SK-N-SH (cell line): ENCODE measurements around the gene SPOCK1. TPM values are rescaled to one million over a fixed set of nuclear protein-coding genes. Genes with fewer than 3 reads are reported as not detected.

ENCODE experiments used
- CTCF ChIA-PET: fragments of 300-600, 350-600 bp; formaldehyde crosslinking; extraction: SDS; loops from one replicate; lab custom pipeline; 2021; lab: Yijun Ruan, JAX
- POLR2A ChIA-PET: fragments of 350-600 bp; sonication (Branson Sonifier 250); formaldehyde crosslinking; extraction: SDS; loops from one replicate; lab custom pipeline; 2020; ENCODE audit warnings: antibody characterized with exemption, inconsistent platforms; lab: Yijun Ruan, JAX
- DNase-seq: peaks from one replicate; pipeline ENCODE4 v3.0.0; 2012
- H2AFZ ChIP-seq: fragments of 200-600 bp; sonication (generic); 2 replicates; pipeline ENCODE4 v1.8.1; 2016; ENCODE audit warnings: antibody characterized with exemption, mild to moderate bottlenecking, low read depth
- H3F3A ChIP-seq: fragments of 200-600 bp; sonication (generic); replicated peaks from 2 replicates; pipeline ENCODE3; 2016; ENCODE audit warnings: antibody characterized with exemption, mild to moderate bottlenecking; ENCODE audit not compliant: insufficient read depth
- H3K27ac ChIP-seq, 2 experiments: fragments of 200-500 bp in 1 of 2; fragments of 200-600 bp in 1 of 2; sonication (Bioruptor generic) in 1 of 2; sonication (generic), shearing (Covaris generic) in 1 of 2; 2 replicates each; pipeline versions ENCODE4 v1.5.1 to v1.6.1; 2014 to 2016; ENCODE audit warnings: low read depth in 2 of 2, inconsistent platforms in 1 of 2, low read length in 1 of 2, mild to moderate bottlenecking in 1 of 2, mixed read lengths in 1 of 2
- H3K27me3 ChIP-seq: fragments of 200-600 bp; sonication (generic), shearing (Covaris generic); 2 replicates; pipeline ENCODE4 v1.6.1; 2016; ENCODE audit warnings: mixed run types; ENCODE audit not compliant: insufficient read depth
- H3K36me3 ChIP-seq, 2 experiments: fragments of 200-500 bp in 1 of 2; fragments of 200-600 bp in 1 of 2; sonication (Bioruptor generic) in 1 of 2; sonication (generic) in 1 of 2; replicated peaks in 1 of 2; 2 replicates each; pipeline versions ENCODE3 to v1.5.1; 2014 to 2016; ENCODE audit warnings: low read length in 1 of 2, mild to moderate bottlenecking in 1 of 2; ENCODE audit not compliant: insufficient read depth in 2 of 2, control insufficient read depth in 1 of 2
- H3K4me1 ChIP-seq, 2 experiments: fragments of 200-500 bp in 1 of 2; fragments of 200-600 bp in 1 of 2; sonication (Bioruptor generic) in 1 of 2; sonication (generic), shearing (Covaris generic) in 1 of 2; 2 replicates each; pipeline versions ENCODE4 v1.5.1 to v1.6.1; 2014 to 2016; ENCODE audit warnings: low read depth in 1 of 2, low read length in 1 of 2, mixed run types in 1 of 2; ENCODE audit not compliant: insufficient read depth in 2 of 2, control insufficient read depth in 1 of 2
- H3K4me2 ChIP-seq: fragments of 200-600 bp; sonication (generic), shearing (Covaris generic); 2 replicates; pipeline ENCODE4 v1.6.1; 2017; ENCODE audit warnings: mixed run types
- H3K4me3 ChIP-seq, 2 experiments: fragments of 200-500 bp in 1 of 2; fragments of 200-600 bp in 1 of 2; sonication (Bioruptor generic) in 1 of 2; sonication (generic), shearing (Covaris generic) in 1 of 2; 2 replicates each; pipeline versions ENCODE4 v1.5.1 to v1.8.1; 2014 to 2016; ENCODE audit warnings: low read depth in 2 of 2, inconsistent platforms in 1 of 2, low read length in 1 of 2, mild to moderate bottlenecking in 1 of 2, mixed read lengths in 1 of 2, moderate library complexity in 1 of 2
- H3K79me2 ChIP-seq: fragments of 200-600 bp; sonication (generic); 2 replicates; pipeline ENCODE4 v1.8.1; 2017; ENCODE audit warnings: mild to moderate bottlenecking; ENCODE audit not compliant: insufficient read depth
- H3K9ac ChIP-seq: fragments of 200-600 bp; sonication (generic); 2 replicates; pipeline ENCODE4 v1.6.1; 2017; ENCODE audit warnings: mixed run types
- H3K9me2 ChIP-seq: fragments of 200-600 bp; sonication (generic); 2 replicates; pipeline ENCODE4 v1.6.1; 2017; ENCODE audit warnings: mixed run types
- H3K9me3 ChIP-seq: fragments of 200-600 bp; sonication (generic); 2 replicates; pipeline ENCODE4 v1.6.1; 2017; ENCODE audit warnings: mixed run types, mild to moderate bottlenecking, moderate library complexity
- H4K20me1 ChIP-seq: fragments of 200-600 bp; sonication (generic); 2 replicates; pipeline ENCODE4 v1.6.1; 2017; ENCODE audit warnings: mild to moderate bottlenecking, mixed run types; ENCODE audit not compliant: insufficient read depth
- CTCF ChIP-seq: fragments of 200-600 bp; sonication (generic); IDR thresholded peaks from 2 replicates; pipeline ENCODE4 v1.6.1; 2017; ENCODE audit warnings: antibody characterized with exemption, mild to moderate bottlenecking, moderate library complexity
- ELF1 ChIP-seq: IDR thresholded peaks from 2 replicates; pipeline ENCODE4 v1.4.0; 2012
- FOSL2 ChIP-seq: IDR thresholded peaks from 2 replicates; pipeline ENCODE4 v1.4.0; 2012; ENCODE audit warnings: low read depth, mild to moderate bottlenecking, moderate library complexity, borderline replicate concordance
- GABPA ChIP-seq: IDR thresholded peaks from 2 replicates; pipeline ENCODE4 v1.4.0; 2012; ENCODE audit warnings: low read depth, mild to moderate bottlenecking
- GATA2 ChIP-seq: sonication (generic); formaldehyde crosslinking; IDR thresholded peaks from 2 replicates; pipeline ENCODE4 v1.5.0; 2020; ENCODE audit warnings: mild to moderate bottlenecking, missing genetic modification reagents
- MEF2A ChIP-seq: IDR thresholded peaks from 2 replicates; pipeline ENCODE4 v1.4.0; 2012; ENCODE audit warnings: low read depth, borderline replicate concordance
- MXI1 ChIP-seq: IDR thresholded peaks from 2 replicates; pipeline ENCODE4 v1.6.1; 2012; ENCODE audit warnings: mild to moderate bottlenecking, low read depth, low read length, improper control_type of control experiment
- NFIC ChIP-seq: IDR thresholded peaks from 2 replicates; pipeline ENCODE4 v1.4.0; 2012; ENCODE audit warnings: borderline replicate concordance
- NRF1 ChIP-seq: IDR thresholded peaks from 2 replicates; pipeline ENCODE4 v1.6.1; 2012; ENCODE audit warnings: low read depth, mild to moderate bottlenecking, low read length
- POLR2AphosphoS5 ChIP-seq: IDR thresholded peaks from 2 replicates; pipeline ENCODE4 v1.6.1; 2012; ENCODE audit warnings: low read depth, low read length
- RAD21 ChIP-seq: IDR thresholded peaks from 2 replicates; pipeline ENCODE4 v1.6.1; 2012; ENCODE audit warnings: mild to moderate bottlenecking, low read length
- RCOR1 ChIP-seq: fragments of 150-350 bp; IDR thresholded peaks from 2 replicates; pipeline ENCODE4 v1.6.1; 2017; ENCODE audit warnings: antibody characterized with exemption, low read length
- RFX5 ChIP-seq: IDR thresholded peaks from 2 replicates; pipeline ENCODE4 v1.6.1; 2012; ENCODE audit warnings: mild to moderate bottlenecking, improper control_type of control experiment, low read length
- SIN3A ChIP-seq: IDR thresholded peaks from 2 replicates; pipeline ENCODE4 v1.6.1; 2012; ENCODE audit warnings: low read depth, mild to moderate bottlenecking, low read length, moderate library complexity, borderline replicate concordance
- SMC3 ChIP-seq: IDR thresholded peaks from 2 replicates; pipeline ENCODE4 v1.6.1; 2012; ENCODE audit warnings: low read depth, low read length, improper control_type of control experiment
- TCF12 ChIP-seq: IDR thresholded peaks from 2 replicates; pipeline ENCODE4 v1.4.0; 2012
- YY1 ChIP-seq: IDR thresholded peaks from 2 replicates; pipeline ENCODE4 v1.4.0; 2012; ENCODE audit warnings: low read depth, mild to moderate bottlenecking
- whole genome bisulfite sequencing: methylation state at CpG from one replicate; pipeline ENCODE4 v1.1.6; 2017; ENCODE audit warnings: low lambda C conversion rate; 5-methylcytosine and 5-hydroxymethylcytosine counted together
- polyA plus RNA-seq, 3 experiments: library from polyadenylated mRNA; depleted of rRNA; stranded (reverse); fragments of >200 nt; gene quantifications; 2 replicates each; pipeline ENCODE4 v1.2.3, GENCODE V29; 2012
- TF ChIP-seq, protein P1 (sequence below): IDR thresholded peaks from 2 replicates; pipeline ENCODE4; 2012
- TF ChIP-seq, protein P2 (sequence below): IDR thresholded peaks from 2 replicates; pipeline ENCODE4 v1.4.0; 2012; ENCODE audit warnings: low read depth, borderline replicate concordance
- TF ChIP-seq, protein P3 (sequence below): IDR thresholded peaks from 2 replicates; pipeline ENCODE4 v1.4.0; 2012; ENCODE audit warnings: low read depth

The SPOCK1 gene
- polyA plus RNA-seq, 1 of the 3 experiments (the other 2 are of a cell fraction), result 11.3 TPM

GRCh38 chr5:137344723-137345322, 154.3 kb downstream of the SPOCK1 start:
- no peaks in the 10 kb centered on the region; the same call in 1 of the 2 replicates for H4K20me1 ChIP-seq
- H3K9me3 ChIP-seq, result no peaks in the 10 kb centered on the region
- CTCF ChIA-PET, result interaction anchor here (0.7 to 11.0 kb wide), 30 partner anchors 8 to 316 kb away, joined by 3 to 76 read pairs (median 3); partner anchors contain the start of gene SPOCK1
- 26% methylated on average over 6 of the region's 6 CpGs for WGBS
- DNase-seq, result peak; percentile 28
- no peaks in the 10 kb centered on the region for H3K9me2 ChIP-seq
- H2AFZ ChIP-seq, result no peak overlapping the region
- H3K27me3 ChIP-seq, result no peaks in the 10 kb centered on the region
- peaks cover 24% of the 10 kb centered on the region; the same call in 1 of the 2 replicates for H3K79me2 ChIP-seq
- no peaks in the 10 kb centered on the region for H3F3A ChIP-seq
- H3K27ac ChIP-seq, result no peak overlapping the region
- POLR2A ChIA-PET, result interaction anchor here (0.6 kb wide), 1 partner anchor 581 kb away, joined by 4 read pairs; no protein-coding TSS in a partner anchor
- no peaks in the 10 kb centered on the region for H3K36me3 ChIP-seq
- H3K9ac ChIP-seq, result no peak overlapping the region
- no peak overlapping the region for H3K4me2 ChIP-seq
- no peak for TF ChIP-seq SIN3A
- peak; percentile 81 for TF ChIP-seq CTCF
- no peak for TF ChIP-seq MEF2A
- TF ChIP-seq RAD21, result peak; percentile 80
- peak; percentile 81 for TF ChIP-seq SMC3
- TF ChIP-seq, protein P1, sequence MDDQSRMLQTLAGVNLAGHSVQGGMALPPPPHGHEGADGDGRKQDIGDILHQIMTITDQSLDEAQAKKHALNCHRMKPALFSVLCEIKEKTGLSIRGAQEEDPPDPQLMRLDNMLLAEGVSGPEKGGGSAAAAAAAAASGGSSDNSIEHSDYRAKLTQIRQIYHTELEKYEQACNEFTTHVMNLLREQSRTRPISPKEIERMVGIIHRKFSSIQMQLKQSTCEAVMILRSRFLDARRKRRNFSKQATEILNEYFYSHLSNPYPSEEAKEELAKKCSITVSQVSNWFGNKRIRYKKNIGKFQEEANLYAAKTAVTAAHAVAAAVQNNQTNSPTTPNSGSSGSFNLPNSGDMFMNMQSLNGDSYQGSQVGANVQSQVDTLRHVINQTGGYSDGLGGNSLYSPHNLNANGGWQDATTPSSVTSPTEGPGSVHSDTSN, result no peak
- no peak for TF ChIP-seq FOSL2
- TF ChIP-seq GATA2 (CRISPR knock-in tag), result no peak
- TF ChIP-seq, all 33 proteins: peak for 3
- H3K4me1 ChIP-seq, result peaks cover 12 to 14% of the 10 kb centered on the region in 2 experiments; a peak in 3 of 4 replicates
- H3K4me3 ChIP-seq, result peak overlapping the region in 1 of 2 experiments; percentile 18; a peak in 1 of 4 replicates

- no peaks in the 10 kb centered on the region for H3K9me3 ChIP-seq
- no peaks in the 10 kb centered on the region for H3K9me2 ChIP-seq
- no peaks in the 10 kb centered on the region for H3K27me3 ChIP-seq
- WGBS, result 83% methylated on average over 4 of the region's 4 CpGs
- H3K4me1 ChIP-seq, result peaks cover 12 to 14% of the 10 kb centered on the region in 2 experiments; a peak in 3 of 4 replicates
- POLR2A ChIA-PET, result no interaction called here
- H3K4me2 ChIP-seq, result no peak overlapping the region
- CTCF ChIA-PET, result interaction anchor here (1.0 to 11.0 kb wide), 11 partner anchors 10 to 172 kb away, joined by 3 to 76 read pairs (median 4); partner anchors contain the start of gene SPOCK1
- H4K20me1 ChIP-seq, result no peaks in the 10 kb centered on the region; the same call in 1 of the 2 replicates
- H2AFZ ChIP-seq, result no peak overlapping the region
- H3K27ac ChIP-seq, result no peak overlapping the region
- no peak overlapping the region for H3K9ac ChIP-seq
- no peaks in the 10 kb centered on the region for H3K36me3 ChIP-seq
- 0 out of 4 replicates have a peak overlapping the region, but pooled peaks of 1 of the 2 experiments have one; percentile 7 for H3K4me3 ChIP-seq
- H3K79me2 ChIP-seq, result peaks cover 21% of the 10 kb centered on the region; the same call in 1 of the 2 replicates
- DNase-seq, result no peak
- no peaks in the 10 kb centered on the region for H3F3A ChIP-seq
- TF ChIP-seq ELF1, result no peak
- no peak for TF ChIP-seq RCOR1
- TF ChIP-seq, protein P2, sequence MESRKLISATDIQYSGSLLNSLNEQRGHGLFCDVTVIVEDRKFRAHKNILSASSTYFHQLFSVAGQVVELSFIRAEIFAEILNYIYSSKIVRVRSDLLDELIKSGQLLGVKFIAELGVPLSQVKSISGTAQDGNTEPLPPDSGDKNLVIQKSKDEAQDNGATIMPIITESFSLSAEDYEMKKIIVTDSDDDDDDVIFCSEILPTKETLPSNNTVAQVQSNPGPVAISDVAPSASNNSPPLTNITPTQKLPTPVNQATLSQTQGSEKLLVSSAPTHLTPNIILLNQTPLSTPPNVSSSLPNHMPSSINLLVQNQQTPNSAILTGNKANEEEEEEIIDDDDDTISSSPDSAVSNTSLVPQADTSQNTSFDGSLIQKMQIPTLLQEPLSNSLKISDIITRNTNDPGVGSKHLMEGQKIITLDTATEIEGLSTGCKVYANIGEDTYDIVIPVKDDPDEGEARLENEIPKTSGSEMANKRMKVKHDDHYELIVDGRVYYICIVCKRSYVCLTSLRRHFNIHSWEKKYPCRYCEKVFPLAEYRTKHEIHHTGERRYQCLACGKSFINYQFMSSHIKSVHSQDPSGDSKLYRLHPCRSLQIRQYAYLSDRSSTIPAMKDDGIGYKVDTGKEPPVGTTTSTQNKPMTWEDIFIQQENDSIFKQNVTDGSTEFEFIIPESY, result no peak
- no peak for TF ChIP-seq NFIC
- no peak for TF ChIP-seq RFX5
- no peak for TF ChIP-seq NRF1
- no peak for TF ChIP-seq YY1
- no peak for TF ChIP-seq MXI1
- no peak for TF ChIP-seq GATA2 (CRISPR knock-in tag)
- TF ChIP-seq TCF12, result no peak
- TF ChIP-seq POLR2AphosphoS5, result no peak
- TF ChIP-seq, protein P3, sequence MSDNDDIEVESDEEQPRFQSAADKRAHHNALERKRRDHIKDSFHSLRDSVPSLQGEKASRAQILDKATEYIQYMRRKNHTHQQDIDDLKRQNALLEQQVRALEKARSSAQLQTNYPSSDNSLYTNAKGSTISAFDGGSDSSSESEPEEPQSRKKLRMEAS, result no peak
- no peak for TF ChIP-seq GABPA
- no peak for TF ChIP-seq RAD21
- no peak for TF ChIP-seq SIN3A
- TF ChIP-seq, protein P1, result no peak
These were observed 155.1 kb downstream of the SPOCK1 start for GRCh38 chr5:137344021-137344420.
